Psoas muscle (tissue), 8 donors: ENCODE measurements around the gene KCNK7. TPM values are rescaled to one million over a fixed set of nuclear protein-coding genes. Genes with fewer than 3 reads are reported as not detected.

Experiments
- ATAC-seq, 4 donors: fragments of 200-7000 bp; cut with Tn5 transposase; one replicate each; pipeline ENCODE4 v1.9.1; 2020; ENCODE audit warnings: moderate library complexity in 3 of 4, mild to moderate bottlenecking in 2 of 4
- DNase-seq, 2 donors: peaks; one replicate each; pipeline ENCODE4 v3.0.0-alpha.2; 2020
- H3K27ac ChIP-seq: fragments of 200-600 bp; one replicate; pipeline ENCODE4 v1.8.0; 2022
- H3K27me3 ChIP-seq, 3 donors: fragments of 200-600 bp in 1 of 3; one replicate each; pipeline versions ENCODE4 v1.6.1 to v1.8.0; 2013 to 2022; ENCODE audit warnings: low read length in 2 of 3, mild to moderate bottlenecking in 2 of 3, moderate library complexity in 1 of 3; ENCODE audit not compliant: insufficient read depth in 3 of 3
- H3K36me3 ChIP-seq, 2 donors: fragments of 200-600 bp in 1 of 2; one replicate each; pipeline versions ENCODE4 v1.6.1 to v1.8.0; 2013 to 2022; ENCODE audit warnings: low read depth in 1 of 2, mild to moderate bottlenecking in 1 of 2, moderate library complexity in 1 of 2; ENCODE audit not compliant: insufficient read depth in 1 of 2
- H3K4me1 ChIP-seq: fragments of 200-600 bp; one replicate; pipeline ENCODE4 v1.8.0; 2022
- H3K4me3 ChIP-seq: fragments of 200-600 bp; one replicate; pipeline ENCODE4 v1.8.0; 2022; ENCODE audit warnings: mild to moderate bottlenecking
- H3K9me3 ChIP-seq: fragments of 200-600 bp; one replicate; pipeline ENCODE4 v1.8.0; 2022
- WGBS, 3 donors: extraction: QIAGEN DNeasy Blood & Tissue Kit; methylation state at CpG; one replicate each; pipeline versions ENCODE4 v1.1.6 to v1.1.7; 2013; 5-methylcytosine and 5-hydroxymethylcytosine counted together
- intact Hi-C, 2 donors: fragments of 100-400 bp; cut with DNase I; formaldehyde crosslinking; loops; one replicate each; pipeline versions ENCODE4 v1.11.0 to v1.14.2; 2022
- polyA plus RNA-seq, 3 donors: library from polyadenylated mRNA; stranded (reverse); fragments of 200-250 nt; gene quantifications; one replicate each; pipeline ENCODE4 v1.2.3, GENCODE V29; 2013
- total RNA-seq, 4 donors: library from RNA; stranded (reverse); fragmentation: NEBNext Ultra II Directional in 2 of 4; extraction: Animal tissue kit (Norgen Biotek cat#: 25700) in 2 of 4; gene quantifications; one replicate each; pipeline versions ENCODE4 v1.2.1 to v1.2.4, GENCODE V29; 2021 to 2023
- TF ChIP-seq, protein P1 (sequence below): fragments of 200-600 bp; IDR thresholded peaks from one replicate; pipeline ENCODE4 v1.8.0; 2022; ENCODE audit warnings: antibody characterized with exemption
- donor health status: healthy with polysubstance abuse.
- donor health status: DM: no; HTN: no; CAD: no; lungs with moderate emphysema.
- donor health status: Bipolar disorder and iron deficiency.
- donor health status: healthy.
- donor health status: DM: yes; HTN: yes; CAD: no.
- donor health status: DM: no; HTN: no; CAD: no.
- donor health status: DM: no; HTN: no; CAD: no.
- donor health status: DM: yes; HTN: yes; CAD: no.

The KCNK7 gene
- total and polyA plus RNA-seq, 7 donors, result 0.19 to 1.4 (median 0.41) TPM; not detected in 1

DNA sequence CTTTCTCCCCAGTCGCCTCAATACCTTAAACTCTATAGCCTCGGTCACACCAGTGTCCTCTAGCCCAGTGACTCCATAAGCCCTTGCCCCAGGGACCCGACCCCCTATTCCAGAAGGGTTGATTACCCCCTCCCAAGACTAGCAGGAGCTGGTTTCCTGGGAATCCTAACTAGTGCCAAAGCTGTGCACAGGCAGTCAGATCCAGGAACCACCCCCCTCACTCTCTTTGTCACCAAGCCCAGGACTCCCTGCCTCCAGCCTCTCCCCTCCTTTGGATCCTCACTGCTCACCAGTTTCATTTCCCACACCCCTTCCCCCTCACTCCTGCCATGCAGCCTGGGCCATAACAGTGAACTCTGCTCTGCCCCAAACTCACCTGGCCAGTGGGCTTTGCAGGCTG is 47.2 kb downstream of the KCNK7 start:
- 89 to 93% (median 92%) methylated on average over 3 of the region's 3 CpGs for WGBS, 3 donors
- ATAC-seq, result no peak
- TF ChIP-seq, protein P1, sequence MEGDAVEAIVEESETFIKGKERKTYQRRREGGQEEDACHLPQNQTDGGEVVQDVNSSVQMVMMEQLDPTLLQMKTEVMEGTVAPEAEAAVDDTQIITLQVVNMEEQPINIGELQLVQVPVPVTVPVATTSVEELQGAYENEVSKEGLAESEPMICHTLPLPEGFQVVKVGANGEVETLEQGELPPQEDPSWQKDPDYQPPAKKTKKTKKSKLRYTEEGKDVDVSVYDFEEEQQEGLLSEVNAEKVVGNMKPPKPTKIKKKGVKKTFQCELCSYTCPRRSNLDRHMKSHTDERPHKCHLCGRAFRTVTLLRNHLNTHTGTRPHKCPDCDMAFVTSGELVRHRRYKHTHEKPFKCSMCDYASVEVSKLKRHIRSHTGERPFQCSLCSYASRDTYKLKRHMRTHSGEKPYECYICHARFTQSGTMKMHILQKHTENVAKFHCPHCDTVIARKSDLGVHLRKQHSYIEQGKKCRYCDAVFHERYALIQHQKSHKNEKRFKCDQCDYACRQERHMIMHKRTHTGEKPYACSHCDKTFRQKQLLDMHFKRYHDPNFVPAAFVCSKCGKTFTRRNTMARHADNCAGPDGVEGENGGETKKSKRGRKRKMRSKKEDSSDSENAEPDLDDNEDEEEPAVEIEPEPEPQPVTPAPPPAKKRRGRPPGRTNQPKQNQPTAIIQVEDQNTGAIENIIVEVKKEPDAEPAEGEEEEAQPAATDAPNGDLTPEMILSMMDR, result no peak
- Histone ChIP-seq H3K27ac (no peak overlapping the region), H3K36me3 (peaks cover 0 to 74% of the 10 kb centered on the region in 2 donors), H3K9me3 (no peaks in the 10 kb centered on the region), H3K27me3 (no peaks in the 10 kb centered on the region), H3K4me1 (peaks cover 5% of the 10 kb centered on the region), H3K4me3 (no peak overlapping the region)
- intact Hi-C loops, result no loop called here
- no peak for DNase-seq

DNA sequence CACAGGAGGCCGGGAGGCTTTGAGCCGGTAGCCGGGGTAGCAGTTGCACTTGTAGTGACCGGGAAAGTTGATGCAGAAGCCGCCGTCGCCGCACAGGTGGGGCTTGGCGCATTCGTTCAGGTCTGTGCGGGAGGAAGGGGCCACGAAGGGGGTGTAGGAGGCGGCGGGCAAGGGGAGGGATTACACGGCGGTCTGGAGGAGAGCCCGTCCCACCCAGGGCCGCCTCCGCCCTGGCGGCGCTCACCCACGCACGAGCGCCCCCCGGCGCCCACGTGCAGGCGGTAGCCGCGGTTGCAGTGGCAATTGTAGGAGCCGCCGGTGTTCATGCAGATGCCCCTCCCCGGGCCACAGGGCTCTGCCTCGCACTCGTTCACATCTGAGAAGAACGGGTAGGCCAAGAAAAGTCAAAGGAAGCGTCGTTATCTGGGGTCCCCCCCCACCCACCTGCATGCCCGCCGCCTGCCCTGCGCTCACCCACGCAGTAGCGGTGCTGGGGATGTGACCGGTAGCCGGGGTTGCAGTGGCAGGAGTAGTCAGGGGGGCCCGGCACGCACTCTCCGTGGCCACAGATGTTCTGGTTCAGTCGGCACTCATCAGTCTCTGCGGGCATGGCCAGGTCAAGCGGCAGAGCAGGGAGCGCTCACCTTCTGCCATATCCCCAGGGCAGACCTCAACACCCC is 48.0 kb downstream of the KCNK7 start:
- Histone ChIP-seq H3K27ac (no peak overlapping the region), H3K4me3 (no peak overlapping the region), H3K4me1 (peaks cover 4% of the 10 kb centered on the region), H3K36me3 (peaks cover 0 to 73% of the 10 kb centered on the region in 2 donors), H3K27me3 (no peaks in the 10 kb centered on the region), H3K9me3 (no peaks in the 10 kb centered on the region)
- DNase-seq (no peak), ATAC-seq (no peak)
- TF ChIP-seq, protein P1, result no peak
- WGBS, 3 donors, result 80 to 85% (median 83%) methylated on average over 47 to 52 of the region's 52 CpGs
- intact Hi-C loops, result no loop called here

DNA sequence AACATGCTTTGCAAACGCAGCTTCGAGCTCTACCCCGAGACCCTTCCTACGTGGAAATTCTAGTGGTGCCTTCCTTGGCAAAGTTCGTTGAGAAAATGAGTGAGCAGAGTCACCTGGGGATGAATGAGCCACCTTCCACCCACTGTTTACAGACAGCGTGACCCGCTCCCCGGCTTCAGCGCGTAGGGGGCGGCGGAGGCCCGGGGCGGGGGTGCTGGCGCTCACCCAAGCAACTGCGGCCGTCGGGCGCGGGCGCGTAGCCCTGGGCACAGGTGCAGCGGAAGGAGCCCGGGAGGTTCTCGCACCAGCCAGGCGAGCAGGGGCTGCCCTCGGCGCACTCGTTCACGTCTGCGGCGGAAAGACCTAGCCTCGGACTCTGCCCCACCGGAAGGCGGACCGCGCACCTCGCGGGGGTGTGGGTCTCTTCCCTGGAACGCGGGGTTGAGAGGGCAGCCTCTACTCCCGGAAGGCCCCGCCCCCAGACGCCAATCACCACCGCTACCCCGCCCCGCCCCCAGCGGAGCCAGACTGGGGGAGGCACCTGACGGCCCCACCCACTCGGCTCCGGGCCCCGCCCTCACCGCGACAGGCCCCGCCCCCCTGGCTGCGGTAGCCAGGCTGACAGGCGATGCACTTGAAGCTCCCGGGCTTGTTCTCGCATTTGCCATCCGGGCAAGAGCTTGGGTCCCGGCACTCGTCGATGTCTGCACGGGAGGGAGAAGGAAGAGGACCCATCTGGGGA is 49.2 kb downstream of the KCNK7 start:
- Histone ChIP-seq H3K27ac (no peak overlapping the region), H3K4me1 (peaks cover 6% of the 10 kb centered on the region), H3K27me3 (no peaks in the 10 kb centered on the region), H3K9me3 (no peaks in the 10 kb centered on the region), H3K4me3 (no peak overlapping the region), H3K36me3 (peaks cover 0 to 72% of the 10 kb centered on the region in 2 donors)
- intact Hi-C loops, result no loop called here
- WGBS, 3 donors, result 46 to 71% (median 53%) methylated on average over 44 to 64 of the region's 64 CpGs
- DNase-seq (peak; percentile 79 to 86), ATAC-seq (peak; percentile 39 to 79 (median 67))
- TF ChIP-seq, protein P1, result no peak

DNA sequence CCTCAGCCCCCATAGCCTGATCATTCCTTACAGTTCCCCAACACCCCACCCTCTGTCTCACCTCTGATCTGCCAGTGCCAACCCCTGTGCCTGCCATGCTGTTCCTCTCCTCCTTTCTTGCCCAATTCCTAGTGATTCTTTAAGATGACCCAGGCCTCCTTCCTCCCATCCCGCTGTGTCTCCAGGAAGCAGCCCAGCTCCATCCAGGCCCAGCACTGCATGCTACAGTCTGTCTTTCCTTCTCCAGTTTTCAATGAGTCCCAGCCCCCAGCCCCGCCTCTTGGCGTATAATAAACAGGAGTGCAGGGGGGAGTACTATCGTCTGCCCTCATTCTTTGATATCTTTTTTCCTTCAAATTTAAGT is 49.8 kb downstream of the KCNK7 start:
- Histone ChIP-seq H3K27me3 (no peaks in the 10 kb centered on the region), H3K4me1 (peaks cover 11% of the 10 kb centered on the region), H3K27ac (no peak overlapping the region), H3K4me3 (no peak overlapping the region), H3K36me3 (peaks cover 0 to 67% of the 10 kb centered on the region in 2 donors), H3K9me3 (no peaks in the 10 kb centered on the region)
- ATAC-seq (no peak), DNase-seq (no peak)
- 84 to 93% (median 89%) methylated on average over 4 of the region's 4 CpGs for WGBS, 3 donors
- TF ChIP-seq, protein P1, result no peak
- intact Hi-C loops, result no loop called here

Other genes with a start within 250 kb of the KCNK7 start
- gene TIGD3, start 241.0 kb downstream of the KCNK7 start, total RNA-seq, result under 1 TPM in 1 of 4 donors, not detected in 3; 0.25 TPM
- gene TIGD3, start 241.0 kb downstream of the KCNK7 start, polyA plus RNA-seq, result under 1 TPM; 0.05 to 0.09 (median 0.08) TPM
- 1 to 10 TPM; 5.7 to 8.8 (median 7.2) TPM for gene SLC25A45, start 213.2 kb downstream of the KCNK7 start, total RNA-seq
- gene SLC25A45, start 213.2 kb downstream of the KCNK7 start, polyA plus RNA-seq, result 10 to 100 TPM in 1 of 3 donors, 1 to 10 TPM in 2; 3.7 to 18.5 (median 6.1) TPM
- gene FRMD8, start 209.2 kb downstream of the KCNK7 start, total RNA-seq, result 10 to 100 TPM in 3 of 4 donors, 1 to 10 TPM in 1; 7.4 to 27.7 (median 13.9) TPM
- gene FRMD8, start 209.2 kb downstream of the KCNK7 start, polyA plus RNA-seq, result 10 to 100 TPM; 10.6 to 20.8 (median 12.9) TPM
- gene NEAT1, start 173.0 kb downstream of the KCNK7 start, total RNA-seq, result 1,000 to 10,000 TPM in 1 of 4 donors, 100 to 1,000 TPM in 3; 517 to 1,759 (median 646) TPM
- 100 to 1,000 TPM; 474 to 758 (median 716) TPM for gene NEAT1, start 173.0 kb downstream of the KCNK7 start, polyA plus RNA-seq
- over 10,000 TPM in 1 of 4 donors, 1,000 to 10,000 TPM in 3; 3,071 to 11,376 (median 4,986) TPM for gene MALAT1, start 96.8 kb downstream of the KCNK7 start, total RNA-seq
- gene MALAT1, start 96.8 kb downstream of the KCNK7 start, polyA plus RNA-seq, result 100 to 1,000 TPM; 102 to 846 (median 299) TPM
- 100 to 1,000 TPM in 1 of 4 donors, 10 to 100 TPM in 3; 77.8 to 106 (median 92.6) TPM for gene SCYL1, start 70.7 kb downstream of the KCNK7 start, total RNA-seq
- 10 to 100 TPM; 66.9 to 87.4 (median 79.4) TPM for gene SCYL1, start 70.7 kb downstream of the KCNK7 start, polyA plus RNA-seq
- 10 to 100 TPM; 27.9 to 82.3 (median 51.4) TPM for gene LTBP3, start 37.4 kb downstream of the KCNK7 start, total RNA-seq
- gene LTBP3, start 37.4 kb downstream of the KCNK7 start, polyA plus RNA-seq, result 10 to 100 TPM; 12.7 to 19.2 (median 17.2) TPM
- gene ZNRD2, start 25.3 kb downstream of the KCNK7 start, total RNA-seq, result 10 to 100 TPM; 31.6 to 43.5 (median 38.0) TPM
- gene ZNRD2, start 25.3 kb downstream of the KCNK7 start, polyA plus RNA-seq, result 100 to 1,000 TPM in 1 of 3 donors, 10 to 100 TPM in 2; 58.8 to 118 (median 94.2) TPM
- gene FAM89B, start 23.3 kb downstream of the KCNK7 start, total RNA-seq, result 100 to 1,000 TPM in 1 of 4 donors, 10 to 100 TPM in 3; 59.0 to 110 (median 66.9) TPM
- gene FAM89B, start 23.3 kb downstream of the KCNK7 start, polyA plus RNA-seq, result 100 to 1,000 TPM in 1 of 3 donors, 10 to 100 TPM in 2; 66.9 to 112 (median 67.4) TPM
- gene EHBP1L1, start 19.7 kb downstream of the KCNK7 start, total RNA-seq, result 100 to 1,000 TPM; 208 to 345 (median 282) TPM
- 100 to 1,000 TPM; 114 to 177 (median 170) TPM for gene EHBP1L1, start 19.7 kb downstream of the KCNK7 start, polyA plus RNA-seq
- 10 to 100 TPM; 14.5 to 18.8 (median 16.8) TPM for gene MAP3K11, start 18.4 kb upstream of the KCNK7 start, total RNA-seq
- 10 to 100 TPM in 2 of 3 donors, 1 to 10 TPM in 1; 8.8 to 13.9 (median 10.7) TPM for gene MAP3K11, start 18.4 kb upstream of the KCNK7 start, polyA plus RNA-seq
- 10 to 100 TPM in 1 of 4 donors, 1 to 10 TPM in 3; 8.9 to 10.8 (median 9.7) TPM for gene PCNX3, start 20.0 kb upstream of the KCNK7 start, total RNA-seq
- 10 to 100 TPM in 2 of 3 donors, 1 to 10 TPM in 1; 6.5 to 15.5 (median 11.4) TPM for gene PCNX3, start 20.0 kb upstream of the KCNK7 start, polyA plus RNA-seq
- gene SIPA1, start 42.3 kb upstream of the KCNK7 start, total RNA-seq, result 10 to 100 TPM; 10.1 to 15.6 (median 11.3) TPM
- 10 to 100 TPM in 2 of 3 donors, 1 to 10 TPM in 1; 7.9 to 17.4 (median 13.7) TPM for gene SIPA1, start 42.3 kb upstream of the KCNK7 start, polyA plus RNA-seq
- 10 to 100 TPM; 48.7 to 72.6 (median 65.2) TPM for gene RELA, start 67.1 kb upstream of the KCNK7 start, total RNA-seq
- 10 to 100 TPM; 42.1 to 64.9 (median 64.0) TPM for gene RELA, start 67.1 kb upstream of the KCNK7 start, polyA plus RNA-seq
- 10 to 100 TPM; 34.5 to 56.4 (median 41.8) TPM for gene KAT5, start 116.5 kb upstream of the KCNK7 start, total RNA-seq
- gene KAT5, start 116.5 kb upstream of the KCNK7 start, polyA plus RNA-seq, result 10 to 100 TPM; 36.4 to 67.2 (median 51.2) TPM
- gene RNASEH2C, start 125.0 kb upstream of the KCNK7 start, total RNA-seq, result 10 to 100 TPM; 17.5 to 38.4 (median 28.1) TPM
- gene RNASEH2C, start 125.0 kb upstream of the KCNK7 start, polyA plus RNA-seq, result 10 to 100 TPM; 39.3 to 62.3 (median 47.1) TPM
- 10 to 100 TPM in 2 of 4 donors, 1 to 10 TPM in 2; 8.8 to 16.3 (median 12.7) TPM for gene AP5B1, start 185.2 kb upstream of the KCNK7 start, total RNA-seq
- gene AP5B1, start 185.2 kb upstream of the KCNK7 start, polyA plus RNA-seq, result 10 to 100 TPM in 1 of 3 donors, 1 to 10 TPM in 2; 6.1 to 20.5 (median 6.4) TPM
- not detected for gene OVOL1, start 191.3 kb upstream of the KCNK7 start, total RNA-seq
- under 1 TPM in 1 of 3 donors, not detected in 2; 0.01 TPM for gene OVOL1, start 191.3 kb upstream of the KCNK7 start, polyA plus RNA-seq
- not detected for gene SNX32, start 238.2 kb upstream of the KCNK7 start, total RNA-seq
- under 1 TPM in 2 of 3 donors, not detected in 1; 0.05 to 0.20 TPM for gene SNX32, start 238.2 kb upstream of the KCNK7 start, polyA plus RNA-seq